ENCODE data around the gene BAG3.

The BAG3 gene

DNA sequence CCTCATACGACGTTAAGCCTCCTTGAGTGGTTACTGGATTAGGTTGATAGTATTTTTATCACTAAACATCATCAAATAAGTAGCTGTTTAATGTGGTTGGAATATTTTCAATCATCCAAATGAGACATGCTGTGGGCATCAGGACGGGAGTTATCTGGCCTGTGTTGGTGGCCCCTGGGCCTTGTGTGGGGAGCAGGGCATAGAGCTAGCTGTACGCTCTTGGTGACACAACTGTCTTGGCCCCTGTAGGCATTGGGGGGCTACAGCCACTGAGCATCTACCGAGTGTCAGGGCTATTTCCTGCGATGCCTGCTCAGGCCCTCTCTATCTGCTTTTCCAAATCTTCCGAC is 28.3 kb downstream of the BAG3 start:
- H3K9me3 ChIP-seq (ENCODE audit: control insufficient read depth, insufficient read depth, low read length), result no peaks in the 10 kb centered on the region
- no peak overlapping the region for H3K4me2 ChIP-seq (ENCODE audit: low read length)
- no peaks in the 10 kb centered on the region for H3K79me2 ChIP-seq (ENCODE audit: control insufficient read depth, low read length)
- no peaks in the 10 kb centered on the region for H3K4me1 ChIP-seq (ENCODE audit: control insufficient read depth, low read length)
- H3K9me2 ChIP-seq (replicated peaks; ENCODE audit: control insufficient read depth, low read length), result no peaks in the 10 kb centered on the region
- no peak for TF ChIP-seq EZH2phosphoT487 (IDR thresholded peaks at IDR 0.05; ENCODE audit: borderline replicate concordance, low read length)
- no peaks in the 10 kb centered on the region for H3F3A ChIP-seq (ENCODE audit: control insufficient read depth, insufficient read depth)
- no peaks in the 10 kb centered on the region for H3K36me3 ChIP-seq (ENCODE audit: control insufficient read depth, low read length)
- H3K4me3 ChIP-seq (ENCODE audit: low read length), result no peak overlapping the region
- H3K27ac ChIP-seq (ENCODE audit: low read depth, low read length), result no peak overlapping the region
- no peaks in the 10 kb centered on the region for H4K20me1 ChIP-seq (ENCODE audit: control insufficient read depth, insufficient read depth, low read depth, low read length)
- H3K27me3 ChIP-seq (ENCODE audit: control insufficient read depth, low read length), result peaks cover 5% of the 10 kb centered on the region; the same call in 1 of the 2 replicates

DNA sequence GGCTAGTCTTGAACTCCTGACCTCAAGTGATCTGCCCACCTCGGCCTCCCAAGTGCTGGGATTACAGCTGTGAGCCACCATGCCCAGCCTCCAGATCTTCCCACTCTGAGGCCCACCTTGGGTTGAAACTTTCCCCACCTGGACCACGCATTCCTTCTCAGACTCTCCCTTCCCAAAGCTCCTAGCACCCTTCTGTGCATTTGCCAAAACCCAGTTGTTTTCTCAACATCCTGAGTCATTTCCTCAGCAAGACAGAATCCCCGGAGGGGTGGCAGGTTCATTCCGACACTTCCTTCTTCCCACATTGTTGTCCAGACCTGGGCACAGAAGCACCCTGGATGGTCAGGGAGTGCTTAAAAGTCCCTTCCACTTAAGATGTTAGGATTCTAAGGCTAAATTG is 28.9 kb downstream of the BAG3 start:
- Histone ChIP-seq H3K27me3 (ENCODE audit: control insufficient read depth, low read length) (peaks cover 5% of the 10 kb centered on the region; the same call in 1 of the 2 replicates), H3K79me2 (ENCODE audit: control insufficient read depth, low read length) (no peaks in the 10 kb centered on the region), H3K36me3 (ENCODE audit: control insufficient read depth, low read length) (no peaks in the 10 kb centered on the region), H3K4me2 (ENCODE audit: low read length) (no peak overlapping the region), H3K4me1 (ENCODE audit: control insufficient read depth, low read length) (no peaks in the 10 kb centered on the region), H4K20me1 (ENCODE audit: control insufficient read depth, insufficient read depth, low read depth, low read length) (no peaks in the 10 kb centered on the region), H3K27ac (ENCODE audit: low read depth, low read length) (no peak overlapping the region), H3K4me3 (ENCODE audit: low read length) (no peak overlapping the region), H3K9me2 (replicated peaks; ENCODE audit: control insufficient read depth, low read length) (no peaks in the 10 kb centered on the region), H3F3A (ENCODE audit: control insufficient read depth, insufficient read depth) (no peaks in the 10 kb centered on the region), H3K9me3 (ENCODE audit: control insufficient read depth, insufficient read depth, low read length) (no peaks in the 10 kb centered on the region)
- TF ChIP-seq, protein P1, sequence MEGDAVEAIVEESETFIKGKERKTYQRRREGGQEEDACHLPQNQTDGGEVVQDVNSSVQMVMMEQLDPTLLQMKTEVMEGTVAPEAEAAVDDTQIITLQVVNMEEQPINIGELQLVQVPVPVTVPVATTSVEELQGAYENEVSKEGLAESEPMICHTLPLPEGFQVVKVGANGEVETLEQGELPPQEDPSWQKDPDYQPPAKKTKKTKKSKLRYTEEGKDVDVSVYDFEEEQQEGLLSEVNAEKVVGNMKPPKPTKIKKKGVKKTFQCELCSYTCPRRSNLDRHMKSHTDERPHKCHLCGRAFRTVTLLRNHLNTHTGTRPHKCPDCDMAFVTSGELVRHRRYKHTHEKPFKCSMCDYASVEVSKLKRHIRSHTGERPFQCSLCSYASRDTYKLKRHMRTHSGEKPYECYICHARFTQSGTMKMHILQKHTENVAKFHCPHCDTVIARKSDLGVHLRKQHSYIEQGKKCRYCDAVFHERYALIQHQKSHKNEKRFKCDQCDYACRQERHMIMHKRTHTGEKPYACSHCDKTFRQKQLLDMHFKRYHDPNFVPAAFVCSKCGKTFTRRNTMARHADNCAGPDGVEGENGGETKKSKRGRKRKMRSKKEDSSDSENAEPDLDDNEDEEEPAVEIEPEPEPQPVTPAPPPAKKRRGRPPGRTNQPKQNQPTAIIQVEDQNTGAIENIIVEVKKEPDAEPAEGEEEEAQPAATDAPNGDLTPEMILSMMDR (IDR thresholded peaks at IDR 0.05; ENCODE audit: low read depth, low read length, poor library complexity, severe bottlenecking), result no peak
- no peak for TF ChIP-seq EZH2phosphoT487 (IDR thresholded peaks at IDR 0.05; ENCODE audit: borderline replicate concordance, low read length)

- Histone ChIP-seq H3K79me2 (ENCODE audit: control insufficient read depth, low read length) (no peaks in the 10 kb centered on the region), H3K4me1 (ENCODE audit: control insufficient read depth, low read length) (no peaks in the 10 kb centered on the region), H3K4me2 (ENCODE audit: low read length) (no peak overlapping the region), H3K9me3 (ENCODE audit: control insufficient read depth, insufficient read depth, low read length) (no peaks in the 10 kb centered on the region), H3K27ac (ENCODE audit: low read depth, low read length) (no peak overlapping the region), H3K9me2 (replicated peaks; ENCODE audit: control insufficient read depth, low read length) (no peaks in the 10 kb centered on the region), H3K4me3 (ENCODE audit: low read length) (no peak overlapping the region), H3K36me3 (ENCODE audit: control insufficient read depth, low read length) (no peaks in the 10 kb centered on the region), H3K27me3 (ENCODE audit: control insufficient read depth, low read length) (peaks cover 5% of the 10 kb centered on the region; the same call in 1 of the 2 replicates), H4K20me1 (ENCODE audit: control insufficient read depth, insufficient read depth, low read depth, low read length) (no peaks in the 10 kb centered on the region), H3F3A (ENCODE audit: control insufficient read depth, insufficient read depth) (no peaks in the 10 kb centered on the region; the same call in 1 of the 2 replicates)
- no peak for TF ChIP-seq EZH2phosphoT487 (IDR thresholded peaks at IDR 0.05; ENCODE audit: borderline replicate concordance, low read length)
- TF ChIP-seq, protein P1 (IDR thresholded peaks at IDR 0.05; ENCODE audit: low read depth, low read length, poor library complexity, severe bottlenecking), result no peak
Measured at GRCh38 chr10:119680650-119681081, 29.5 kb downstream of the BAG3 start.

DNA sequence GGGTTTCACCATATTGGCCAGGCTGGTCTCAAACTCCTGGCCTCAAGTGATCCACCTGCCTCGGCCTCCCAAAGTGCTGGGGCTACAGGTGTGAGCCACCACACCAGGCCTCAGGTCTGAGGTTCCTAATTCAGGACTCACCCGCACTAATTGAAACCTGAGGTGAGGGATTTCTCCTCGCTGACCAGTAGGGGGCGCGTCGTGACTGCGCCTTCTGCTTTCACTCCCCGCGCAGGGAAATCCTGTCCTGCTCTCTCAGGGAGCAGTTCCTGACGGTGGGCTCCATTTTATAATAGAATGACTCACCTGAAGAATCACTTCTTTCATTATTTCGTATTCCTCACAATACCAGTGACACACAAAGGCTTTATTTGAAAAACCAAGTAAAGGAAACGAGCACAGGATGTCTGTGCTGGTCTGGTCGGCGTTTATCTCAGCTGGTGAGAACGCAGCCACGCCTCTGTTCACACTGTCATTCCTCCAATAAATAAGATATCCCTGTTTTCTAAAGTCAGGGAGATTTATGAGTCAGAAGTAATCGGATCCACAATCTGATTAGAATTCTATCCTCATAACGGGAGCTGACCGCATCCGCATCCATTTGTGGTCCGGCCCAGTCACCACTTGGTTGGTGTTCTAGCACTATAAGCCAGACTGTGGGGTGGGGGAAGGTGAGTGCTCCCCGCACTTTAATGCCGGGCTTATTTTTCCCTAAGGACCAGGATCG is 35.4 kb downstream of the BAG3 start:
- Histone ChIP-seq H3K27me3 (ENCODE audit: control insufficient read depth, low read length) (0 out of 2 replicates have a peak, but pooled peaks cover 3% of the 10 kb centered on the region), H3K36me3 (ENCODE audit: control insufficient read depth, low read length) (no peaks in the 10 kb centered on the region), H3K4me1 (ENCODE audit: control insufficient read depth, low read length) (peaks cover 5% of the 10 kb centered on the region), H3K9me2 (replicated peaks; ENCODE audit: control insufficient read depth, low read length) (no peaks in the 10 kb centered on the region), H3F3A (ENCODE audit: control insufficient read depth, insufficient read depth) (no peaks in the 10 kb centered on the region; the same call in 1 of the 2 replicates), H3K9me3 (ENCODE audit: control insufficient read depth, insufficient read depth, low read length) (no peaks in the 10 kb centered on the region), H3K4me3 (ENCODE audit: low read length) (peak overlapping the region; percentile 33; the same call in 1 of the 2 replicates), H3K4me2 (ENCODE audit: low read length) (peak overlapping the region; percentile 42), H4K20me1 (ENCODE audit: control insufficient read depth, insufficient read depth, low read depth, low read length) (no peaks in the 10 kb centered on the region), H3K27ac (ENCODE audit: low read depth, low read length) (no peak overlapping the region), H3K79me2 (ENCODE audit: control insufficient read depth, low read length) (no peaks in the 10 kb centered on the region)
- TF ChIP-seq, protein P1 (IDR thresholded peaks at IDR 0.05; ENCODE audit: low read depth, low read length, poor library complexity, severe bottlenecking), result peak; percentile 91
- TF ChIP-seq EZH2phosphoT487 (IDR thresholded peaks at IDR 0.05; ENCODE audit: borderline replicate concordance, low read length), result no peak

Measured in DOHH2 (cell line).